Body of pancreas (tissue), 4 donors: ENCODE results near the gene RAPGEF1. TPM values are rescaled to one million over a fixed set of nuclear protein-coding genes. Genes with fewer than 3 reads are reported as not detected.
"Not testable (repeated sequence)": the region's sequence is repeated elsewhere in the genome, so short reads cannot be mapped to it uniquely, and the experiment has no call there.

Experiments used
- ATAC-seq: fragments of 150-250 bp; one replicate; pipeline ENCODE4 v1.9.1; 2016
- DNase-seq, 4 donors: peaks; one replicate each; pipeline ENCODE4 v3.0.0-alpha.2; 2019
- H3K27ac ChIP-seq, 4 donors: fragments of 200-600 bp; sonication (generic); 1 replicate in 3 of 4; 2 replicates in 1 of 4; pipeline versions ENCODE4 v1.5.1 to v1.6.1; 2016 to 2019; ENCODE audit warnings: mild to moderate bottlenecking in 1 of 4, mixed read lengths in 1 of 4, moderate library complexity in 1 of 4
- H3K27me3 ChIP-seq, 2 donors: fragments of 200-600 bp; sonication (generic); one replicate each; pipeline ENCODE4 v1.6.0; 2016; ENCODE audit warnings: mild to moderate bottlenecking in 1 of 2
- H3K36me3 ChIP-seq, 2 donors: fragments of 200-600 bp; sonication (generic); replicated peaks in 1 of 2; 2 replicates each; pipeline ENCODE4 v1.5.1; 2016; ENCODE audit warnings: low read depth in 2 of 2; ENCODE audit not compliant: insufficient read depth in 1 of 2
- H3K4me1 ChIP-seq: fragments of 200-600 bp; sonication (generic); one replicate; pipeline ENCODE4 v1.6.0; 2016
- H3K4me3 ChIP-seq, 2 donors: fragments of 200-600 bp; sonication (generic); 1 replicate in 1 of 2; 2 replicates in 1 of 2; pipeline ENCODE4 v1.5.1; 2016 to 2019
- H3K9me3 ChIP-seq, 3 donors: fragments of 200-600 bp; sonication (generic); 1 replicate in 2 of 3; 2 replicates in 1 of 3; pipeline ENCODE4 v1.5.1; 2016
- POLR2A ChIP-seq, 3 donors: fragments of 450-650 bp; IDR thresholded peaks; one replicate each; pipeline ENCODE4 v1.6.1; 2016; ENCODE audit warnings: antibody characterized with exemption in 3 of 3, mild to moderate bottlenecking in 2 of 3
- WGBS, 2 donors: methylation state at CpG; one replicate each; pipeline ENCODE4 v1.1.5; 2017; 5-methylcytosine and 5-hydroxymethylcytosine counted together
- intact Hi-C: fragments of 100-400 bp; cut with DNase I; formaldehyde crosslinking; loops from one replicate; pipeline ENCODE4 v1.15.1; 2023
- total RNA-seq, 2 donors: library from RNA; depleted of rRNA; stranded (reverse); fragments of >200 nt; gene quantifications; one replicate each; pipeline ENCODE4 v1.1.0, GENCODE V29; 2016
- TF ChIP-seq, protein P1 (sequence below), 7 experiments: fragments of 450-650 bp in 4 of 7; fragments of 200-600 bp in 3 of 7; sonication (generic) in 3 of 7; IDR thresholded peaks; one replicate each; pipeline ENCODE4 v1.5.1; 2016 to 2019; ENCODE audit warnings: antibody characterized with exemption in 7 of 7

The RAPGEF1 gene
- total RNA-seq, 2 donors from 2014 or later, result 30.1 to 70.5 TPM

GRCh38 chr9:131759017-131759647, 19.3 kb upstream of the RAPGEF1 start:
- H3K27me3 ChIP-seq, result no peaks in the 10 kb centered on the region
- H3K4me1 ChIP-seq, result peaks cover 14% of the 10 kb centered on the region
- TF ChIP-seq, protein P1, sequence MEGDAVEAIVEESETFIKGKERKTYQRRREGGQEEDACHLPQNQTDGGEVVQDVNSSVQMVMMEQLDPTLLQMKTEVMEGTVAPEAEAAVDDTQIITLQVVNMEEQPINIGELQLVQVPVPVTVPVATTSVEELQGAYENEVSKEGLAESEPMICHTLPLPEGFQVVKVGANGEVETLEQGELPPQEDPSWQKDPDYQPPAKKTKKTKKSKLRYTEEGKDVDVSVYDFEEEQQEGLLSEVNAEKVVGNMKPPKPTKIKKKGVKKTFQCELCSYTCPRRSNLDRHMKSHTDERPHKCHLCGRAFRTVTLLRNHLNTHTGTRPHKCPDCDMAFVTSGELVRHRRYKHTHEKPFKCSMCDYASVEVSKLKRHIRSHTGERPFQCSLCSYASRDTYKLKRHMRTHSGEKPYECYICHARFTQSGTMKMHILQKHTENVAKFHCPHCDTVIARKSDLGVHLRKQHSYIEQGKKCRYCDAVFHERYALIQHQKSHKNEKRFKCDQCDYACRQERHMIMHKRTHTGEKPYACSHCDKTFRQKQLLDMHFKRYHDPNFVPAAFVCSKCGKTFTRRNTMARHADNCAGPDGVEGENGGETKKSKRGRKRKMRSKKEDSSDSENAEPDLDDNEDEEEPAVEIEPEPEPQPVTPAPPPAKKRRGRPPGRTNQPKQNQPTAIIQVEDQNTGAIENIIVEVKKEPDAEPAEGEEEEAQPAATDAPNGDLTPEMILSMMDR (IDR thresholded peaks at IDR 0.05), result no peak
- no peak for TF ChIP-seq POLR2A (IDR thresholded peaks at IDR 0.05)
- intact Hi-C loops, result no loop called here
- WGBS, 2 donors, result 57 to 61% methylated on average over 4 of the region's 4 CpGs
- no peaks in the 10 kb centered on the region for H3K36me3 ChIP-seq
- H3K27ac ChIP-seq, result no peak overlapping the region
- no peak overlapping the region for H3K4me3 ChIP-seq
- DNase-seq (no peak), ATAC-seq (no peak)
- no peaks in the 10 kb centered on the region for H3K9me3 ChIP-seq

GRCh38 chr9:131757549-131757948, 17.7 kb upstream of the RAPGEF1 start:
- WGBS, 2 donors, result 39 to 48% methylated on average over 4 of the region's 4 CpGs
- Histone ChIP-seq H3K27ac (no peak overlapping the region), H3K36me3 (no peaks in the 10 kb centered on the region), H3K4me3 (no peak overlapping the region), H3K27me3 (no peaks in the 10 kb centered on the region), H3K9me3 (no peaks in the 10 kb centered on the region), H3K4me1 (peaks cover 13% of the 10 kb centered on the region)
- intact Hi-C loops, result no loop called here
- DNase-seq (no peak), ATAC-seq (no peak)
- TF ChIP-seq, protein P1 (IDR thresholded peaks at IDR 0.05), result no peak
- no peak for TF ChIP-seq POLR2A (IDR thresholded peaks at IDR 0.05)

- Histone ChIP-seq H3K27me3 (no peaks in the 10 kb centered on the region), H3K27ac (no peak overlapping the region), H3K4me1 (peaks cover 7% of the 10 kb centered on the region), H3K4me3 (no peak overlapping the region), H3K9me3 (no peaks in the 10 kb centered on the region), H3K36me3 (no peaks in the 10 kb centered on the region)
- TF ChIP-seq, protein P1 (IDR thresholded peaks at IDR 0.05), result peak; percentile 52 to 72 (median 65)
- TF ChIP-seq POLR2A (IDR thresholded peaks at IDR 0.05), result no peak
- intact Hi-C loops, result no loop called here
- 9 to 11% methylated on average over 12 to 13 of the region's 13 CpGs for WGBS, 2 donors
- DNase-seq (peak; percentile 87 to 94 (median 90)), ATAC-seq (peak; percentile 93)
Measured at GRCh38 chr9:131755541-131756198, 15.8 kb upstream of the RAPGEF1 start.

- no peak overlapping the region for H3K27ac ChIP-seq
- 42 to 44% methylated on average over 6 of the region's 6 CpGs for WGBS, 2 donors
- intact Hi-C loops, result no loop called here
- DNase-seq (no peak), ATAC-seq (no peak)
- H3K4me1 ChIP-seq, result peaks cover 7% of the 10 kb centered on the region
- no peaks in the 10 kb centered on the region for H3K36me3 ChIP-seq
- no peaks in the 10 kb centered on the region for H3K9me3 ChIP-seq
- no peaks in the 10 kb centered on the region for H3K27me3 ChIP-seq
- H3K4me3 ChIP-seq, result no peak overlapping the region
- TF ChIP-seq POLR2A (IDR thresholded peaks at IDR 0.05), result no peak
- TF ChIP-seq, protein P1 (IDR thresholded peaks at IDR 0.05), result no peak
Measured at GRCh38 chr9:131754846-131755245, 15.0 kb upstream of the RAPGEF1 start.

DNA sequence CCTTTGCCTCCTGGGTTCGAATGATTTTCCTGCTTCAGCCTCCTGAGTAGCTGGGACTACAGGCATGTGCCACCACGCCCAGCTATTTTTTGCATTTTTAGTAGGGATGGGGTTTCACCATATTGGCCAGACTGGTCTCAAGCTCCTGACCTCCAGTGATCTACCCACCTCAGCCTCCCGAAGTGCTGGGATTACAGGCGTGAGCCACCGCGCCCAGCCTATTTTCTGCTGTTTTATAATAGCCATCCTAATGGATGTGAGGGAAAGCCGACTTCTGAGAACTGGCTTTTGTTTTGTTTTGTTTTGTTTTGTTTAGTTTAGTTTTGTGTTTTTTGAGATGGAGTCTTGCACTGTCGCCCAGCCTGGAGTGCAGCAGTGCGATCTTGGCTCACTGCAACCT, 13.9 kb upstream of the RAPGEF1 start:
- DNase-seq, H3K27ac ChIP-seq, H3K4me3 ChIP-seq, intact Hi-C loops, H3K36me3 ChIP-seq, ATAC-seq, H3K9me3 ChIP-seq, H3K4me1 ChIP-seq, H3K27me3 ChIP-seq: not testable (repeated sequence)
- WGBS, 2 donors, result 73 to 77% methylated on average over 9 of the region's 9 CpGs
